ENCODE results near the gene SPTY2D1. TPM values are rescaled to one million over a fixed set of nuclear protein-coding genes. Genes with fewer than 3 reads are reported as not detected.

Gene SPTY2D1
- total RNA-seq, 1 experiment from 2014 or later = 15.6 TPM

- Histone ChIP-seq H3K9me2 (replicated peaks; ENCODE audit: low read length) (no peaks in the 10 kb centered on the region), H3K9ac (ENCODE audit: low read length) (no peak overlapping the region), H3K79me2 (ENCODE audit: low read length) (peaks cover 39% of the 10 kb centered on the region), H4K20me1 (ENCODE audit: low read length) (peaks cover 12% of the 10 kb centered on the region), H2AFZ (ENCODE audit: low read length) (no peak overlapping the region), H3K27ac (ENCODE audit: low read length) (no peak overlapping the region), H3F3A (ENCODE audit: low read length, unreplicated experiment) (no peaks in the 10 kb centered on the region), H3K36me3 (ENCODE audit: low read depth, low read length) (peaks cover 26% of the 10 kb centered on the region), H3K4me2 (ENCODE audit: low read length) (no peak overlapping the region), H3K27me3 (ENCODE audit: low read length) (no peaks in the 10 kb centered on the region), H3K4me1 (ENCODE audit: insufficient read depth, low read length) (peaks cover 4% of the 10 kb centered on the region; the same call in 1 of the 2 replicates), H3K4me3 (ENCODE audit: low read length) (no peak overlapping the region), H3K9me3 (ENCODE audit: low read length) (no peaks in the 10 kb centered on the region)
- BruUV-seq (replicated peaks) = no TSS peak
- CTCF ChIA-PET = no interaction called here
- POLR2A ChIA-PET (ENCODE audit: unreplicated experiment) = no interaction called here
- TF ChIP-seq CTCF (conservative IDR thresholded peaks at IDR 0.05; ENCODE audit: low read depth, low read length) = no peak
- TF ChIP-seq EZH2phosphoT487 (IDR thresholded peaks at IDR 0.05; ENCODE audit: borderline replicate concordance, low read length) = no peak
- no peak for TF ChIP-seq EZH2 (IDR thresholded peaks at IDR 0.05; ENCODE audit: low read length, unreplicated experiment)
- DNase-seq = no peak
- ATAC-seq = no peak
- intact Hi-C loops (cut with micrococcal nuclease) = loop anchor here (5.0 kb wide), 1 partner anchor 72 kb away; no protein-coding TSS in a partner anchor
Measured at GRCh38 chr11:18614667-18615066, 19.5 kb downstream of the SPTY2D1 start.

GRCh38 chr11:18612394-18612793 lies 21.7 kb downstream of the SPTY2D1 start:
- POLR2A ChIA-PET (ENCODE audit: unreplicated experiment) = no interaction called here
- no peak overlapping the region for H2AFZ ChIP-seq (ENCODE audit: low read length)
- BruUV-seq (replicated peaks) = no TSS peak
- no peaks in the 10 kb centered on the region; the same call in 1 of the 2 replicates for H3K4me1 ChIP-seq (ENCODE audit: insufficient read depth, low read length)
- H3K79me2 ChIP-seq (ENCODE audit: low read length) = peaks cover 16% of the 10 kb centered on the region
- H3K9me2 ChIP-seq (replicated peaks; ENCODE audit: low read length) = no peaks in the 10 kb centered on the region
- no peak for ATAC-seq
- DNase-seq = no peak
- peaks cover 40% of the 10 kb centered on the region for H3K36me3 ChIP-seq (ENCODE audit: low read depth, low read length)
- H3K4me3 ChIP-seq (ENCODE audit: low read length) = no peak overlapping the region
- H3K9me3 ChIP-seq (ENCODE audit: low read length) = no peaks in the 10 kb centered on the region
- no peak overlapping the region for H3K9ac ChIP-seq (ENCODE audit: low read length)
- CTCF ChIA-PET = no interaction called here
- intact Hi-C loops (cut with micrococcal nuclease) = no loop called here
- peaks cover 6% of the 10 kb centered on the region; the same call in 1 of the 2 replicates for H4K20me1 ChIP-seq (ENCODE audit: low read length)
- no peak for TF ChIP-seq CTCF (conservative IDR thresholded peaks at IDR 0.05; ENCODE audit: low read depth, low read length)
- TF ChIP-seq EZH2phosphoT487 (IDR thresholded peaks at IDR 0.05; ENCODE audit: borderline replicate concordance, low read length) = no peak
- no peak for TF ChIP-seq EZH2 (IDR thresholded peaks at IDR 0.05; ENCODE audit: low read length, unreplicated experiment)
- H3F3A ChIP-seq (ENCODE audit: low read length, unreplicated experiment) = no peaks in the 10 kb centered on the region
- no peak overlapping the region for H3K4me2 ChIP-seq (ENCODE audit: low read length)
- H3K27ac ChIP-seq (ENCODE audit: low read length) = no peak overlapping the region
- no peaks in the 10 kb centered on the region for H3K27me3 ChIP-seq (ENCODE audit: low read length)

- Histone ChIP-seq H3K9ac (ENCODE audit: low read length) (no peak overlapping the region), H3K9me2 (replicated peaks; ENCODE audit: low read length) (no peaks in the 10 kb centered on the region), H3K27ac (ENCODE audit: low read length) (no peak overlapping the region), H3K4me3 (ENCODE audit: low read length) (no peak overlapping the region), H3K27me3 (ENCODE audit: low read length) (no peaks in the 10 kb centered on the region), H3F3A (ENCODE audit: low read length, unreplicated experiment) (no peaks in the 10 kb centered on the region), H4K20me1 (ENCODE audit: low read length) (peaks cover 6% of the 10 kb centered on the region; the same call in 1 of the 2 replicates), H3K4me1 (ENCODE audit: insufficient read depth, low read length) (no peaks in the 10 kb centered on the region), H3K79me2 (ENCODE audit: low read length) (0 out of 2 replicates have a peak, but pooled peaks cover 6% of the 10 kb centered on the region), H3K9me3 (ENCODE audit: low read length) (no peaks in the 10 kb centered on the region), H3K4me2 (ENCODE audit: low read length) (no peak overlapping the region), H2AFZ (ENCODE audit: low read length) (no peak overlapping the region), H3K36me3 (ENCODE audit: low read depth, low read length) (peaks cover 44% of the 10 kb centered on the region)
- intact Hi-C loops (cut with micrococcal nuclease) = no loop called here
- ChIA-PET POLR2A (ENCODE audit: unreplicated experiment) (interaction anchor here (0.6 kb wide), 1 partner anchor 22 kb away, joined by 9 read pairs; the partner anchor contains the start of gene UEVLD), CTCF (no interaction called here)
- TF ChIP-seq EZH2 (IDR thresholded peaks at IDR 0.05; ENCODE audit: low read length, unreplicated experiment) (no peak), CTCF (conservative IDR thresholded peaks at IDR 0.05; ENCODE audit: low read depth, low read length) (no peak), EZH2phosphoT487 (IDR thresholded peaks at IDR 0.05; ENCODE audit: borderline replicate concordance, low read length) (no peak)
- BruUV-seq (replicated peaks) = no TSS peak
- DNase-seq (no peak), ATAC-seq (no peak)
Measured at GRCh38 chr11:18611196-18611595, 22.9 kb downstream of the SPTY2D1 start.

Data from PC-3 (cell line).